ENCODE data around the gene GAS2L2.
A peak's percentile ranks its signal among the peaks of the same experiment; 100 is the strongest.

Gene GAS2L2

GRCh38 chr17:35773129-35773528 lies 20.1 kb upstream of the GAS2L2 start:
- no peak for DNase-seq

- no peak for DNase-seq
Observed at GRCh38 chr17:35769895-35770486, 17.0 kb upstream of the GAS2L2 start.

GRCh38 chr17:35768797-35769196 lies 15.8 kb upstream of the GAS2L2 start:
- no peak for DNase-seq

GRCh38 chr17:35766903-35767510 lies 14.0 kb upstream of the GAS2L2 start:
- DNase-seq: peak; percentile 55

GRCh38 chr17:35766489-35766877 lies 13.4 kb upstream of the GAS2L2 start:
- no peak for DNase-seq

GRCh38 chr17:35765756-35766488 lies 12.9 kb upstream of the GAS2L2 start:
- no peak for DNase-seq

- DNase-seq: no peak
Observed at GRCh38 chr17:35765086-35765710, 12.2 kb upstream of the GAS2L2 start.

GRCh38 chr17:35764123-35764991 lies 11.3 kb upstream of the GAS2L2 start:
- peak; percentile 89 for DNase-seq

- DNase-seq: no peak
Observed at GRCh38 chr17:35763767-35764122, 10.7 kb upstream of the GAS2L2 start.

- DNase-seq: no peak
Observed at GRCh38 chr17:35761601-35762000, 8.6 kb upstream of the GAS2L2 start.

GRCh38 chr17:35760587-35760986 lies 7.5 kb upstream of the GAS2L2 start, which contains the start of gene C17orf50:
C17orf50 (plus strand) TSS chr17:35760887; CDS start chr17:35760942, 55 bp downstream.
- no peak for DNase-seq

- DNase-seq: no peak
Observed at GRCh38 chr17:35757243-35757642, 4.2 kb upstream of the GAS2L2 start.

- DNase-seq: no peak
Observed at GRCh38 chr17:35752471-35752870, 568 bp downstream of the GAS2L2 start.

- peak; percentile 38 for DNase-seq
Observed at GRCh38 chr17:35751541-35751940, 1.5 kb downstream of the GAS2L2 start.

- DNase-seq: peak; percentile 23
Observed at GRCh38 chr17:35750526-35751395, 2.3 kb downstream of the GAS2L2 start.

- peak; percentile 39 for DNase-seq
Observed at GRCh38 chr17:35749560-35750412, 3.3 kb downstream of the GAS2L2 start.

- DNase-seq: no peak
Observed at GRCh38 chr17:35748979-35749378, 4.1 kb downstream of the GAS2L2 start.

- peak; percentile 43 for DNase-seq
Observed at GRCh38 chr17:35748341-35748841, 4.6 kb downstream of the GAS2L2 start.

- DNase-seq: peak; percentile 78
Observed at GRCh38 chr17:35747540-35748017, 5.5 kb downstream of the GAS2L2 start.

- DNase-seq: no peak
Observed at GRCh38 chr17:35745749-35746320, 7.2 kb downstream of the GAS2L2 start.

Data from EL (cell line).